Small intestine (tissue), 7 donors: ENCODE data around the gene ATAD5. TPM values are rescaled to one million over a fixed set of nuclear protein-coding genes. Genes with fewer than 3 reads are reported as not detected.
"Not testable (repeated sequence)": the region's sequence is repeated elsewhere in the genome, so short reads cannot be mapped to it uniquely, and the experiment has no call there.

Experiments used
- DNase-seq, 2 donors: peaks; one replicate each; pipeline versions ENCODE4 v3.0.0 to v3.0.0-alpha.2; 2013
- FAIRE-seq: peaks from 2 replicates; lab custom pipeline; 2012; peaks lifted over from hg19 to GRCh38; lab: Jason Lieb, UNC
- H3K27ac ChIP-seq, 3 donors: one replicate each; pipeline ENCODE4 v1.5.1; 2013; ENCODE audit warnings: low read length in 2 of 3, mild to moderate bottlenecking in 2 of 3, control low read depth in 1 of 3, inconsistent platforms in 1 of 3, low read depth in 1 of 3, moderate library complexity in 1 of 3
- H3K27me3 ChIP-seq, 3 donors: one replicate each; pipeline ENCODE4 v1.6.1; 2013; ENCODE audit warnings: low read length in 3 of 3, inconsistent platforms in 1 of 3; ENCODE audit not compliant: control insufficient read depth in 3 of 3, insufficient read depth in 3 of 3
- H3K36me3 ChIP-seq, 3 donors: one replicate each; pipeline ENCODE4 v1.6.1; 2013; ENCODE audit warnings: low read length in 3 of 3, inconsistent platforms in 1 of 3, low read depth in 1 of 3, mild to moderate bottlenecking in 1 of 3, moderate library complexity in 1 of 3; ENCODE audit not compliant: control insufficient read depth in 3 of 3, insufficient read depth in 2 of 3
- H3K4me1 ChIP-seq, 3 donors: one replicate each; pipeline ENCODE4 v1.6.1; 2013; ENCODE audit warnings: low read length in 2 of 3, inconsistent platforms in 1 of 3, low read depth in 1 of 3, mild to moderate bottlenecking in 1 of 3, moderate library complexity in 1 of 3; ENCODE audit not compliant: control insufficient read depth in 3 of 3, insufficient read depth in 2 of 3
- H3K4me3 ChIP-seq, 3 donors: one replicate each; pipeline ENCODE4 v1.5.1; 2013; ENCODE audit warnings: low read length in 3 of 3, control low read depth in 1 of 3, inconsistent platforms in 1 of 3, low read depth in 1 of 3, mild to moderate bottlenecking in 1 of 3, moderate library complexity in 1 of 3
- H3K9me3 ChIP-seq, 2 donors: one replicate each; pipeline ENCODE4 v1.6.1; 2013; ENCODE audit warnings: low read depth in 1 of 2, low read length in 1 of 2; ENCODE audit not compliant: control insufficient read depth in 2 of 2, insufficient read depth in 1 of 2
- WGBS, 3 donors: extraction: QIAGEN DNeasy Blood & Tissue Kit; methylation state at CpG; one replicate each; pipeline ENCODE4 v1.1.7; 2013; 5-methylcytosine and 5-hydroxymethylcytosine counted together
- polyA plus RNA-seq, 4 donors: library from polyadenylated mRNA; stranded (reverse) in 3 of 4; unstranded in 1 of 4; fragments of 200-250 nt in 3 of 4; fragments of 120-200 nt in 1 of 4; gene quantifications; one replicate each; pipeline versions ENCODE4 v1.2.1 to v1.2.3, GENCODE V29; 2013
- donor health status: healthy with polysubstance abuse.
- donor health status: control.
- donor health status: control.
- donor health status: Bipolar disorder and iron deficiency.
- donor health status: healthy.

ATAD5 gene
- polyA plus RNA-seq, 4 donors = 0.22 to 4.9 (median 0.82) TPM

GRCh38 chr17:30908717-30909420 lies 77.1 kb downstream of the ATAD5 start:
- FAIRE-seq (no peak), DNase-seq (no peak)
- H3K36me3 ChIP-seq = no peaks in the 10 kb centered on the region
- H3K9me3 ChIP-seq = no peaks in the 10 kb centered on the region
- H3K4me1 ChIP-seq = peaks cover 0 to 6% (median 2%) of the 10 kb centered on the region in 3 donors
- WGBS, 3 donors = 79 to 91% (median 86%) methylated on average over 3 of the region's 3 CpGs
- H3K27me3 ChIP-seq = no peaks in the 10 kb centered on the region
- no peak overlapping the region for H3K4me3 ChIP-seq
- H3K27ac ChIP-seq = no peak overlapping the region

GRCh38 chr17:30910151-30910550 lies 78.4 kb downstream of the ATAD5 start:
- FAIRE-seq, DNase-seq, H3K9me3 ChIP-seq, H3K27ac ChIP-seq, H3K27me3 ChIP-seq, H3K36me3 ChIP-seq, H3K4me1 ChIP-seq, H3K4me3 ChIP-seq: not testable (repeated sequence)
- 94 to 97% (median 95%) methylated on average over 7 of the region's 7 CpGs for WGBS, 3 donors

- DNase-seq (no peak), FAIRE-seq (no peak)
- H3K9me3 ChIP-seq = no peaks in the 10 kb centered on the region
- peaks cover 0 to 12% (median 0%) of the 10 kb centered on the region in 3 donors for H3K27me3 ChIP-seq
- no peaks in the 10 kb centered on the region for H3K36me3 ChIP-seq
- no peak overlapping the region for H3K4me3 ChIP-seq
- H3K27ac ChIP-seq = no peak overlapping the region
- no peaks in the 10 kb centered on the region for H3K4me1 ChIP-seq
These were observed 82.2 kb downstream of the ATAD5 start for GRCh38 chr17:30913955-30914354.

- Histone ChIP-seq H3K4me1 (no peaks in the 10 kb centered on the region), H3K4me3 (no peak overlapping the region), H3K27ac (no peak overlapping the region), H3K27me3 (peaks cover 0 to 27% (median under 1%) of the 10 kb centered on the region in 3 donors), H3K9me3 (no peaks in the 10 kb centered on the region), H3K36me3 (no peaks in the 10 kb centered on the region)
- 55 to 69% (median 59%) methylated on average over 5 of the region's 5 CpGs for WGBS, 3 donors
- no peak for DNase-seq
- FAIRE-seq = no peak
These were observed 84.3 kb downstream of the ATAD5 start for GRCh38 chr17:30915833-30916611.

GRCh38 chr17:30917050-30917449 lies 85.3 kb downstream of the ATAD5 start:
- no peaks in the 10 kb centered on the region for H3K36me3 ChIP-seq
- FAIRE-seq = no peak

GRCh38 chr17:30920282-30920681 lies 88.5 kb downstream of the ATAD5 start:
- no peaks in the 10 kb centered on the region for H3K36me3 ChIP-seq
- peaks cover 0 to 59% (median 15%) of the 10 kb centered on the region in 3 donors for H3K27me3 ChIP-seq
- H3K4me1 ChIP-seq = peaks cover 0 to 7% (median 0%) of the 10 kb centered on the region in 3 donors
- 52 to 67% (median 57%) methylated on average over 4 of the region's 4 CpGs for WGBS, 3 donors
- H3K27ac ChIP-seq = no peak overlapping the region
- H3K4me3 ChIP-seq = no peak overlapping the region
- DNase-seq (no peak), FAIRE-seq (no peak)
- no peaks in the 10 kb centered on the region for H3K9me3 ChIP-seq

More at GRCh38 chr17:30917050-30917449, 85.3 kb downstream of the ATAD5 start:
- Histone ChIP-seq H3K27me3 (peaks cover 0 to 34% (median 5%) of the 10 kb centered on the region in 3 donors), H3K4me1 (peaks cover 0 to under 1% (median 0%) of the 10 kb centered on the region in 3 donors), H3K9me3 (no peaks in the 10 kb centered on the region), H3K27ac (no peak overlapping the region), H3K4me3 (no peak overlapping the region)
- no peak for DNase-seq

- 75 to 81% (median 80%) methylated on average over 11 of the region's 11 CpGs for WGBS, 3 donors
- H3K36me3 ChIP-seq = no peaks in the 10 kb centered on the region
- H3K4me1 ChIP-seq = peaks cover 0 to 7% (median 0%) of the 10 kb centered on the region in 3 donors
- no peak overlapping the region for H3K4me3 ChIP-seq
- no peak for DNase-seq
- peaks cover 0 to 59% (median 15%) of the 10 kb centered on the region in 3 donors for H3K27me3 ChIP-seq
- no peaks in the 10 kb centered on the region for H3K9me3 ChIP-seq
- no peak overlapping the region for H3K27ac ChIP-seq
- no peak for FAIRE-seq
These were observed 89.1 kb downstream of the ATAD5 start for GRCh38 chr17:30920683-30921543.
